Stimulated activated CD4-positive, alpha-beta T cell treated with anti-CD3 and anti-CD28 coated beads, Interleukin-2, amount 100 ng/mL, for 24 hours (primary cell): ENCODE data around the gene HSD11B1L.
"Not testable (repeated sequence)": the region's sequence is repeated elsewhere in the genome, so short reads cannot be mapped to it uniquely, and the experiment has no call there.

Experiments used
- DNase-seq, 2 donors: peaks; one replicate each; pipeline ENCODE4 v3.0.0-alpha.2; 2020

Gene HSD11B1L

GRCh38 chr19:5690125-5690954, 9.5 kb downstream of the HSD11B1L start, which contains the start of gene RPL36:
Gene RPL36, plus strand, starts transcription at chr19:5690295. Its CDS starts 213 bp downstream, at chr19:5690508.
- DNase-seq = peak; percentile 100

GRCh38 chr19:5690955-5691821, 10.4 kb downstream of the HSD11B1L start:
- peak; percentile 74 to 75 for DNase-seq

DNA sequence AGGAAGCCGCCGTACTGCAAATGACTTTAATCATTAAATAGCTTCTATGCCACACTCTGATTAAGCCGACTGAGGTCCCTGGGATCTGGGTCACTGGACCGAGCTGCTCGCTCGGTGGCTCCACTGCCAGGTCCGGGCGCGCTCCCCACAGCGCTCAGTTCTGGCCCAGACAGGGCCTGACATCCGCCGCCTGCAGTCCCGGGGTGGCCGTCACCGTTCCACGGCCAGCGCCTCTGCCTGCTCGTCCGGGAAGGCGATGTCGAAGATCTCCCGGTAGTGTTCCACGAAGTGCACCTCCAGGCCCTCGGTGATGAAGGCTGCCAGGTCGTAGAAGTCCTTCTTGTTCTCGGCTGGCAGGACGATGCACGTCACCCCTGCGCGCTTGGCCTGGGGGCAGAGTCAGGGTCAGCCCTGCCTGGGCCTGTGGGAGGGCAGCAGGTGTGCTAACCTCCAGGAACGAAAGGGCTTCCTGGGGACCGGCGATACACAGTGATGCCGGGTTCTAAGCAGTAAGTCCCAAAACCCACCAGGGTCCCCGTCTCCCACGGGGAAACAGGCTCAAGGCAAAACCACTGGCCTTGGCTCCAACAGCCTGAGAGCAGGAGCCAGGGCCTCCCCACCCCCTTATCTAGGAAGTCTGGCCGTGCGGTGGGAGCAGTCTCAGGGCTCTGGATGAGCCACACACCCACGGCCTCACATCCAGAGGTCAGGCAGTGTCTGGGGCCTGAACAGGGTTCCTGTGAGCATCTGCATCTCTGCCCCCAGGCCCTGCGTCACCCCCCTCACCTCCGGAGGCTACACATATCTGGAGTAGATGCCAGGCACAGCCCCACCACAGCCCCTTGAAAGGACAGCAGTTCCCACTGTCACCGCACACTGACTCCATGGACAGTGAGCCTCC, 11.2 kb downstream of the HSD11B1L start:
- DNase-seq = peak; percentile 48 to 54

- peak in 1 of 2 donors; percentile 34 for DNase-seq
These were observed 11.9 kb downstream of the HSD11B1L start for GRCh38 chr19:5692723-5693194.

DNA sequence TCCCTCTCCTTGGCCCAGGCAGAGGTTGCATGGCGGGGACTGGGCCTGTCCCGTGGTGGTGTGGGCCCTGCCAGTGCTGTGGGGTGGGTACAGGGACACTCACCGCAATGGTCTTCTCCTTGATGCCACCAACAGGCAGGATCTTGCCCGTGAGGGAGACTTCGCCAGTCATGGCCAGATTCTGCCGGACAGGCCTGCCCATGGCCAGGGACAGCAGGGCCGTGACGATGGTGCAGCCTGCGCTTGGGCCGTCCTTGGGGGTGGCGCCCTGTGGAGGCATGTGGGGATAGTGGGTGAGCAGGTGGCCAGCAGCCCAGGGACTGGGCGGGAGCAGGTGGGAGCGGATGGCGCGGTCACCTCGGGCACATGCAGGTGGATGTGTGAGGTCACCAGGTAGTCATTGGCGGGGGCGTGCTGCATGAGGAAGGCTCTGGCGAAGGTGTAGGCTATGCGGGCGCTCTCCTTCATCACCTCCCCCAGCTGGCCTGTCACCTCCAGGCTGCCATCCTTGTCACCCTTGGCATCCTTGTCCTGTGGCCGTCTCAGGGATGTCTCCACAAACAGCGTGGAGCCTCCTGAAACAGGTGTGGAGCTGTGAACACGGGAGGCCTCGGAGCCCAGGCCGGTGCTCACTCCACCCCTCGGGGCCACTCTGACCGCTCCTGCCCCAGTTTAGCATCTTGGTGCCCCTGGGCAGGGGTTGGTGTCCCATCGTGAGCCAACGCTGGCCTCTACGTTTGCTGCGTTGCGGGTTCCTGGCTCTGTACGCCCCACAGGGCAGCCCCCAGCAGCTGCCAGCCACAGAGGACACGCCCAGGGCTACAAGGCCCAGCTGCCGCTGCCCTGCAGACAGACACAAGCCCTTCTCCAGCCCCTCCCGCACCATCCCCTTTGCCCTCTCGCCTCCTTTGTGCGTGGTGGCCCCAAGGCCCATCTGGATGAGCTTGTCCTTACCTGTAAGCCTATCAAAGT, 12.7 kb downstream of the HSD11B1L start:
- peak; percentile 43 to 48 for DNase-seq

DNA sequence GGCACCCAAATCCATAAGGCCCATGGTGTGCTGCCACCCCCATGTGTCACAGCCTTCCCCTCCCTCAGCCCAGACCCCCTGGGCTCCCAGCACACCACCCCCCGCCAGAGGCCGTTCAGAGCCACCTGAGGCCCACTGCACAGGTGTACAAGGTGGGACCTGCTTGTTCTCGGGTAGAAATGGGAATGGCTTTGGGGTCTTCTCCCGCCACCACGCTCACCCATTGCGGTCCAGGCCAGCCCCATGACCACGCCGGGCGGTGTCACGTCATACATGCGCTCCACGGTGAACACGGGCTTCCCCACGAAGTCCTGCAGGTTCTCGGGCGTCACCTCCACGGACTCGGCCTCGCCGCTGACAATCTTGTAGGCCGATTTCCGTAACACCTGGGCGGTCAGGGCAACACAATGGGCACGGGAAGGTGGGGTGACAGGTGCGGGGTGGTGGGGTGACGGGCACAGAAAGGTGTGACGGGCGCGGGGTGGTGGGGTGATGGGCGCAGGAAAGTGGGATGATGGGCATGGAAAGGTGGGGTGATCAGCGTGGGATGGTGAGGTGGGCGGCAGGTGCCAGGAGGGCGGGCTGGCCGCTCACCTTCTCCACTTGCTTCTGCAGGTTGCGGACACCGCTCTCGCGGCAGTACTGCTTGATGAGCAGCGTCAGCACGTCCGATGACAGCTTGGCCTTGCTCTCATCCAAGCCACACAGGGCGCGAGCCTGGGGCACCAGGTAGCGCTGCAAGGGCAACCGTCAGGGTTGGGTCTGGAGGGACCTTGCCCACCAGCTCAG, 13.5 kb downstream of the HSD11B1L start:
- DNase-seq = no peak

GRCh38 chr19:5694956-5695648, 14.3 kb downstream of the HSD11B1L start:
- DNase-seq = no peak

GRCh38 chr19:5695649-5696195, 14.9 kb downstream of the HSD11B1L start:
- no peak for DNase-seq

GRCh38 chr19:5696196-5697021, 15.6 kb downstream of the HSD11B1L start:
- DNase-seq = no peak

DNA sequence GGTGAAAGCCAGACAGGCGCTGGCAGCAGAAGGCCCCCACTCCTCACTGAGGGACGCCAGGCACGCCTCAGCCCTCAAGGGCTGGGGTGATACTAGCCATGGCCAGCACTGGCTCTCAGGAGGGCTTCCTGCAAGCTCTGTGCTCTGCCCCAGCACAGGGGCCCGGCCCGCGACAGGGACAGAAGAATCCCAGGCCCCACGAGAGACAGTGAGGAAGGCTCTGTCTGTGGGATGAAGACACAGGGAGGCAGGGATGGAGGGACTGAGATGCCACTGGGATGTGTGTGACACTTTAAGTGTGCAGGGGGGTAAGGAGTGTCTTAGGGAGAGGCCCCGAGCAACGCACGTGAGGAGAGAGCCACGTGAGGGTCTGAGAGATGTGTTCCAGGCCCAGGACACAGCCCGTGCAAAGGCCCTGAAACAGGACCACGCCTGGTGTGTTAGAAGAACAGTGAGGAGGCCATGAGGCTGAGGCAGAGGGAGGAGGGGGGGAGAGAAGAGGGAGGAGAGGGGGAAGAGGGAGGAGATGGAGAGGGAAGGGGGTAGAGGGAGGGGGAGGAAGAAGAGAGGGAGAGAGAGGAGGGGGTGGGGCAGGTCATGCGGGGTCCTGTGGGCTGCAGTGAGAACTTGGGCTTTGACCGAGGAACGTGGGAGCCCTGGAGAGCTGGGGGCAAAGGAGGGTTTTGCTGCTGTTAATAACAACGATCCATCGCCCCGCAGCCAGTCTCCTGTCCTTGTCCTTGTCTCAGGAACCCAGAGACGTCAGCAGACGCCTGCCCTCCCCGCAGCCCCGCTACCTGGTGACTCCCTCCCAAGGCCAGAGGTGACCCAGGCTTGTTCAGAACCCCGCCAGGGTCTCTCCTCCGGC, 16.4 kb downstream of the HSD11B1L start:
- DNase-seq = no peak

DNA sequence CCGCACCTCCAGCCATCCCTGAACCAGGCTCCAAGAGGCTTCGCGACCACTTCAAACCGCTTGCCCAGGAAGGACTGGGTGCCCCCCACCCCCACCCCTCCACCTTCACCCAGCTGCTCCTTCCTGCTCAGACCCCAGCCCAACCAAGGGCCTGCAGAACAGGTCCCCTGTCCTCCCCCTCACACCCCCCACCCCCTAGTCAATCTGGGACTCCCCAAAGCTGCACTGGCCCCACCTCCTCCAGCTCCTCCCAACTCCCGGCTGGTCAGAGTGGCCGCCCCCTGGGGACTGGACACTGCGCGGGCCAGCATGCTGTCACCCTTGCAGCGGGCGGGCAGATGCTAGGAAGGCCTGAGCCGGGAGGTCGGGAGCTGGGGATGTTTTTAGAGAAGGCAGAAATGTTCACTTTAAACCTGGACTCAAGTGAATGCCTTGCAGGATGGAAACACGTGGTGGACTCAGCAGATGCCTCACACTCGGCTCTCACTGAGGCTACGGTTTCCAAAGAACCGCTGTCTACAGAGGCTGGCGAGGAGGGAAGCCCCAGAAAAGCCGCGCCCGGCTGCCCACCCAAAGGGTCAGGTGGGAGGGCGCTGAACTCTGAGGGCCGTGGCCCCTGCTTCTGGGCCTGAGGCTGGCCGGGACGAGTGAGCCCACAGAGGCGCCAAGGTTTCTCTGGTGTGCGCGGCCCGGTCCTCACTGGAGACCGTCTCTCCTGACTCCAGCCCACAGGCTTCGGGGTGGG, 17.2 kb downstream of the HSD11B1L start:
- DNase-seq = no peak

DNA sequence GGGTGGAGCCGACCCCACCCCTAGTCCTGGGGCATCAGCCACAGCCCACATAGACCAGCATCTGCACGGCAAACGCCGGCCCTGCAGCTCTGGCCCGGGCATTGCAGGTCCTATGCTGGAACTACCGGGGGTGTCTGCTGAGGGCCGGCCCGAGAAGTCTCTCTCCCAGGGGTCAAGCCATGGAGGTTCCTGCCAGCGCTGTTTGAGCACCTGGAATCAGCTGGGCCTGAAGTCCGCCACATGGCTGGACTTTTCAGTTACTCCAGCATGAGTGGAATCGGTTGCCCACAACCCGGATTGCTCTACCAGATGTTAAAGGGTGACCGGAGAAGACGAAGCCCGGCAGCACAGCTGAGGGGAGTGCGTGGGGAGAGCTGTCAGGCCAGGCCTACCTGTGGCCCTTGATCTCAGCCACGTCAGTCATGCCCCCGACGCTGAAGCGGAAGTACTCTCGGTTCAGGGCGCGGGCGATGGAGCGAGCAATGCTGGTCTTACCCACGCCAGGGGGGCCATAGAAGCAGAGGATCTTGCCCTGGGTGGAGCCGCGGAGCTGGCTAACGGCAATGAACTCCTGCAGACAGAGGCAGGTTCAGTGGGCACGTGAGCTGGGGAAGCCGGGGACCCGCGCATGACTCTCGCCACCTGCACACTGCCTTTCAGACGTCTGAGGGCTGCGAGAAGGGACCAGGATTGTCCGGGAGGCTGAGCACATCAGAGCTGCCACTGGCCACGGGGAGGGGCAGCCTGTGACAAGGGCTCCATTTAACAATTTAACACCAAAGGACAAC, 18.0 kb downstream of the HSD11B1L start:
- no peak for DNase-seq

DNA sequence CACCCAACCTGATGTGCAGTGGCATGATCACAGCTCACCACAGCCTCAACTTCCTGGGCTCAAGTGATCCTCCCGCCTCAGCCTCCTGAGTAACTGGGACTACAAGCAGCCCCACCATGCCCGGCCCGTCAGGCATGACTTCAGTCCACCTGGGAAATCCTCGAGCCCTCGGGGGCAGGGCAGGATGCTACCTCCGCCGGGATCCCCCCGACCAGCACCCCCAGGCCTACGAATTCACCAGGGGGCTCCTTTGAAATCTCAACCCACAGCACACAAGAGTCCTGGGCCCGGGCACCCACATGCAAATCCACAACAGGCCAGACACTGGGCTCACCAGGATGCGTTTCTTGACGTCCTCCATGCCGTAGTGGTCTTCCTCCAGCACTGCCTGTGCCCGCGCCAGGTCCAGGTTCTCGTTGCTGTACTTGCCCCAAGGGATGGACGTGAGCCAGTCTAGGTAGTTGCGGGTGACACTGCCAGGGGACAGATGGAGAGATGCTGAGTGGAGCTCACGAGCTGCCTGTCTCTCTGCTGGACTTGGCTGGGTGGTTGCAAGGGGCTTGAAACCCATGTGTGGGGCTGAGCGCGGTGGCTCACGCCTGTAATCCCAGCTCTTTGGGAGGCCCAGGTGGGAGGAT, 19.7 kb downstream of the HSD11B1L start:
- no peak for DNase-seq

- not testable (repeated sequence) for DNase-seq
These were observed 21.2 kb downstream of the HSD11B1L start for GRCh38 chr19:5702053-5702410.
